Transverse colon (tissue), 4 donors: Measurements from ENCODE around the gene CFAP210. TPM values are rescaled to one million over a fixed set of nuclear protein-coding genes. Genes with fewer than 3 reads are reported as not detected.

Experiments
- DNase-seq: peaks from one replicate; pipeline ENCODE4 v3.0.0-alpha.2; 2019
- H3K27ac ChIP-seq, 4 donors: fragments of 200-600 bp; sonication (generic); 2 replicates each; pipeline ENCODE4 v1.5.1; 2016 to 2018; ENCODE audit warnings: inconsistent platforms in 4 of 4
- H3K27me3 ChIP-seq: fragments of 200-600 bp; sonication (generic); 2 replicates; pipeline ENCODE4 v1.5.1; 2017; ENCODE audit warnings: inconsistent platforms
- H3K36me3 ChIP-seq, 4 donors: fragments of 200-600 bp; sonication (generic); 2 replicates each; pipeline ENCODE4 v1.5.1; 2017 to 2019; ENCODE audit warnings: inconsistent platforms in 4 of 4
- H3K4me1 ChIP-seq, 4 donors: fragments of 200-600 bp; sonication (generic); 2 replicates each; pipeline ENCODE4 v1.5.1; 2017 to 2020; ENCODE audit warnings: inconsistent platforms in 4 of 4
- H3K4me3 ChIP-seq, 4 donors: fragments of 200-600 bp; sonication (generic); 1 replicate in 1 of 4; 2 replicates in 3 of 4; pipeline versions ENCODE4 v1.5.1 to v1.6.1; 2017 to 2019; ENCODE audit warnings: inconsistent platforms in 4 of 4
- H3K9me3 ChIP-seq, 2 donors: fragments of 200-600 bp; sonication (generic); 2 replicates each; pipeline ENCODE4 v1.5.1; 2017 to 2019; ENCODE audit warnings: inconsistent platforms in 2 of 2
- EP300 ChIP-seq: sonication (generic); formaldehyde crosslinking; IDR thresholded peaks from one replicate; pipeline ENCODE4 v1.6.1; 2017; ENCODE audit warnings: antibody characterized with exemption, low read depth
- POLR2A ChIP-seq: fragments of 450-650 bp; IDR thresholded peaks from one replicate; pipeline ENCODE4 v1.6.1; 2016; ENCODE audit warnings: antibody characterized with exemption, mild to moderate bottlenecking, moderate library complexity
- POLR2AphosphoS5 ChIP-seq, 3 donors: sonication (generic); formaldehyde crosslinking; IDR thresholded peaks; one replicate each; pipeline ENCODE4 v1.6.1; 2016; ENCODE audit warnings: antibody characterized with exemption in 3 of 3
- WGBS, 2 donors: methylation state at CpG; one replicate each; pipeline ENCODE4 v1.1.5; 2018; ENCODE audit warnings: low coverage in 1 of 2; 5-methylcytosine and 5-hydroxymethylcytosine counted together
- in situ Hi-C, 4 donors: fragments of 200-750 bp; cut with MboI; loops; one replicate each; pipeline versions ENCODE4 v1.15.0 to v1.15.1; 2017; ENCODE audit warnings: low sequenced_read_pairs in 3 of 4, low pct_ligation_motif_present in 1 of 4, low pct_unique_long_range_greater_than_20kb in 1 of 4
- intact Hi-C: fragments of 100-400 bp; cut with DNase I; formaldehyde crosslinking; loops from one replicate; pipeline ENCODE4 v1.15.1; 2023; ENCODE audit warnings: low total_unique reads
- total RNA-seq, 4 donors: library from RNA; depleted of rRNA; stranded (reverse); fragments of >200 nt; gene quantifications; one replicate each; pipeline ENCODE4 v1.1.0, GENCODE V29; 2016
- TF ChIP-seq, protein P1 (sequence below), 5 experiments: fragments of 200-600 bp in 3 of 5; fragments of 450-650 bp in 2 of 5; sonication (generic) in 3 of 5; IDR thresholded peaks; 1 replicate in 2 of 5; 2 replicates in 3 of 5; pipeline ENCODE4 v1.5.1; 2016 to 2017; ENCODE audit warnings: antibody characterized with exemption in 5 of 5, inconsistent platforms in 3 of 5, mild to moderate bottlenecking in 2 of 5, moderate library complexity in 1 of 5

Gene CFAP210
- total RNA-seq, result not detected

GRCh38 chr2:169694113-169694893 is at the start of gene CFAP210, which contains the start of gene PHOSPHO2:
Gene CFAP210 (minus strand): TSS chr2:169694405. CDS start chr2:169694327, 78 bp downstream.
Gene PHOSPHO2 (plus strand): TSS chr2:169694469. CDS start chr2:169700972, 6,503 bp downstream.
- Histone ChIP-seq H3K4me3 (peak within 1 kb of the TSS; percentile 66 to 88 (median 82)), H3K27me3 (no peaks in the 10 kb centered on the region), H3K9me3 (no peaks in the 10 kb centered on the region), H3K27ac (peak within 1 kb of the TSS; percentile 88 to 96 (median 92)), H3K36me3 (no peaks in the 10 kb centered on the region), H3K4me1 (peaks cover 5 to 15% (median 8%) of the 10 kb centered on the region in 4 donors)
- intact Hi-C loops, result no loop called here
- WGBS, 2 donors, result 0 to 3% methylated on average over 10 to 62 of the region's 63 CpGs
- in situ Hi-C loops, result loop anchor here in 1 of 4 donors (10.0 kb wide), 1 partner anchor 110 kb away; the partner anchor contains the start of gene PPIG
- peak; percentile 100 for DNase-seq
- TF ChIP-seq POLR2AphosphoS5 (IDR thresholded peaks at IDR 0.05) (peak; percentile 87 to 95 (median 93)), EP300 (no peak), POLR2A (peak; percentile 93)
- TF ChIP-seq, protein P1, sequence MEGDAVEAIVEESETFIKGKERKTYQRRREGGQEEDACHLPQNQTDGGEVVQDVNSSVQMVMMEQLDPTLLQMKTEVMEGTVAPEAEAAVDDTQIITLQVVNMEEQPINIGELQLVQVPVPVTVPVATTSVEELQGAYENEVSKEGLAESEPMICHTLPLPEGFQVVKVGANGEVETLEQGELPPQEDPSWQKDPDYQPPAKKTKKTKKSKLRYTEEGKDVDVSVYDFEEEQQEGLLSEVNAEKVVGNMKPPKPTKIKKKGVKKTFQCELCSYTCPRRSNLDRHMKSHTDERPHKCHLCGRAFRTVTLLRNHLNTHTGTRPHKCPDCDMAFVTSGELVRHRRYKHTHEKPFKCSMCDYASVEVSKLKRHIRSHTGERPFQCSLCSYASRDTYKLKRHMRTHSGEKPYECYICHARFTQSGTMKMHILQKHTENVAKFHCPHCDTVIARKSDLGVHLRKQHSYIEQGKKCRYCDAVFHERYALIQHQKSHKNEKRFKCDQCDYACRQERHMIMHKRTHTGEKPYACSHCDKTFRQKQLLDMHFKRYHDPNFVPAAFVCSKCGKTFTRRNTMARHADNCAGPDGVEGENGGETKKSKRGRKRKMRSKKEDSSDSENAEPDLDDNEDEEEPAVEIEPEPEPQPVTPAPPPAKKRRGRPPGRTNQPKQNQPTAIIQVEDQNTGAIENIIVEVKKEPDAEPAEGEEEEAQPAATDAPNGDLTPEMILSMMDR (IDR thresholded peaks at IDR 0.05), result no peak

DNA sequence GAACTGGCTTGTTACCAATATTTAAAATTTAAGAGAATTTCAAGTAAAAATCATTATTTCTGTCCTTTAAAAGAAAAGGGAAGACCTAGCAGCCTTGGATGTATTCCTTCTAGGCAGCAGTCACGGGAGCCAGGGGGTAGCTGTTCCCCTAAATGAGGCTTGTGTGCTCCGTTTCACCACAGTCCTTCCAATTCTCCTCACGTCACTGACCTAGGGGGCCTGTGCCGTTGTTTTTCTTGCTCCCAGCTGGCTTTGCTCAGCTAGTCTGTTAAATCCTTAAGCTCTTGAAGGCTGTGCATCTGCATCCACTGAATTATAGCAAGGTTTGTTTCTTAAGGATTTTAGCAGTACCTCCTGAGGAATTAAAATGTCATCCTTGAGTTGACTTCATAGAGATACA is 49.3 kb upstream of the CFAP210 start:
- intact Hi-C loops, result no loop called here
- peaks cover 0 to 2% (median 0%) of the 10 kb centered on the region in 4 donors for H3K4me1 ChIP-seq
- 58 to 64% methylated on average over 3 to 4 of the region's 4 CpGs for WGBS, 2 donors
- peak overlapping the region in 1 of 4 donors; percentile 7 for H3K27ac ChIP-seq
- TF ChIP-seq, protein P1 (IDR thresholded peaks at IDR 0.05), result no peak
- TF ChIP-seq EP300, result no peak
- TF ChIP-seq POLR2A, result no peak
- TF ChIP-seq POLR2AphosphoS5 (IDR thresholded peaks at IDR 0.05), result no peak
- in situ Hi-C loops, result no loop called here
- no peak overlapping the region for H3K4me3 ChIP-seq
- H3K27me3 ChIP-seq, result no peaks in the 10 kb centered on the region
- DNase-seq, result no peak
- H3K9me3 ChIP-seq, result no peaks in the 10 kb centered on the region
- H3K36me3 ChIP-seq, result no peaks in the 10 kb centered on the region

- Histone ChIP-seq H3K27ac (no peak overlapping the region), H3K27me3 (no peaks in the 10 kb centered on the region), H3K4me1 (peaks cover 0 to 18% (median 6%) of the 10 kb centered on the region in 4 donors), H3K4me3 (no peak overlapping the region), H3K9me3 (no peaks in the 10 kb centered on the region), H3K36me3 (no peaks in the 10 kb centered on the region)
- in situ Hi-C loops (no loop called here), intact Hi-C loops (no loop called here)
- DNase-seq, result no peak
- TF ChIP-seq POLR2AphosphoS5 (IDR thresholded peaks at IDR 0.05), result no peak
- TF ChIP-seq POLR2A, result no peak
- no peak for TF ChIP-seq EP300
- TF ChIP-seq, protein P1 (IDR thresholded peaks at IDR 0.05), result no peak
- WGBS, 2 donors, result 44% methylated on average over 1 of the region's 1 CpG
These were observed 45.1 kb upstream of the CFAP210 start for GRCh38 chr2:169739351-169739750.

GRCh38 chr2:169738566-169739229 is 44.5 kb upstream of the CFAP210 start:
- intact Hi-C loops (no loop called here), in situ Hi-C loops (no loop called here)
- TF ChIP-seq POLR2AphosphoS5 (IDR thresholded peaks at IDR 0.05) (no peak), POLR2A (no peak), EP300 (no peak)
- Histone ChIP-seq H3K9me3 (no peaks in the 10 kb centered on the region), H3K4me1 (peaks cover 0 to 18% (median 6%) of the 10 kb centered on the region in 4 donors), H3K27ac (no peak overlapping the region), H3K27me3 (no peaks in the 10 kb centered on the region), H3K4me3 (no peak overlapping the region), H3K36me3 (no peaks in the 10 kb centered on the region)
- DNase-seq, result no peak
- WGBS, 2 donors, result 58 to 65% methylated on average over 3 of the region's 5 CpGs
